Activated T-cell treated with anti-CD3 and anti-CD28 coated beads for 48 hours (primary cell): ENCODE measurements around the gene RAB10.
"Not testable (repeated sequence)": the region's sequence is repeated elsewhere in the genome, so short reads cannot be mapped to it uniquely, and the experiment has no call there.

Experiments used
- DNase-seq: peaks from one replicate; pipeline ENCODE4 v3.0.0-alpha.2; 2020; ENCODE audit warnings: low read depth

RAB10 gene

GRCh38 chr2:26161926-26162325, 128.0 kb downstream of the RAB10 start:
- DNase-seq: no peak

- no peak for DNase-seq
Observed at GRCh38 chr2:26162963-26163362, 129.1 kb downstream of the RAB10 start.

- no peak for DNase-seq
Observed at GRCh38 chr2:26164231-26164630, 130.3 kb downstream of the RAB10 start.

DNA sequence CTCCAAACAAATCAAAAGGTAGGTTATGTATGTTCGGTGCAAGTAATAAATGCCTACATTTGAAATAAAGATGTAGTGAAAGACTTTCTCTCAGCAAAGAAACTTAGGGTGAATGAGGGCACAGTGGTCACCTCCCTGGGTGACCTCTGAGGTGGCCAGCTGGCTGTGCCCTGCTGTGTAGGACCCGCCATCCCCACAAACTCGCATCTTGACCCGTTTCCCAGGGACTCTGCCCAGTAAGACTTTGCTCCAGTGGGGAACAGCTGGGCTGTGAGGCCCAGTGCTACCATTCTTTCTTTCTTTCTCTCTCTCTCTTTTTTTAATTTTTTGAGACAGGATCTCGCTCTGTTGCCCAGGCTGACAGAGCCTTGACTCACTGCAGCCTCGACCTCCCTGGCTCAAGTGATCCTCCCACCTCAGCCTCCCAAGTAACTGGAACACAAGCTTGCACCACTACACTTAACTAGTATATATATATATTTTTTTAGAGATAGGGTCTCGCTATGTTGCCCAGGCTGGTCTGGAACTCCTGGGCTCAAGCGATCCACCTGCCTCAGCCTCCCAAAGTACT, 130.8 kb downstream of the RAB10 start:
- DNase-seq: no peak

- no peak for DNase-seq
Observed at GRCh38 chr2:26165403-26165802, 131.5 kb downstream of the RAB10 start.

DNA sequence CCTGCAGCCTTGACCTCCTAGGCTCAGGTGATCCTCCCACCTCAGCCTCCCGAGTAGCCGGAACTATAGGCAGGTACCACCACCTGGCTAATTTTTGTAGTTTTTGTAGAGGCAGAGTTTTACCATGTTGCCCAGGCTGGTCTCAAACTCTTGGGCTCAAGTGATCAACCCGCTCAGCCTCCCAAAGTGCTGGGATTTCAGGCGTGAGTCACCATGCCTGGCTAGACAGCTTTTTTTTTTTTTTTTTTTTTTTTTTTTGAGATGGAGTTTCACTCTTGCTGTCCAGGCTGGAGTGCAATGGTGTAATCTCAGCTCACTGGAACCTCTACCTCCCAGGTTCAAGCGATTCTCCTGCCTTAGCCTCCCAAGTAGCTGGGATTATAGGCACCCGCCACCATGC, 132.7 kb downstream of the RAB10 start:
- not testable (repeated sequence) for DNase-seq

DNA sequence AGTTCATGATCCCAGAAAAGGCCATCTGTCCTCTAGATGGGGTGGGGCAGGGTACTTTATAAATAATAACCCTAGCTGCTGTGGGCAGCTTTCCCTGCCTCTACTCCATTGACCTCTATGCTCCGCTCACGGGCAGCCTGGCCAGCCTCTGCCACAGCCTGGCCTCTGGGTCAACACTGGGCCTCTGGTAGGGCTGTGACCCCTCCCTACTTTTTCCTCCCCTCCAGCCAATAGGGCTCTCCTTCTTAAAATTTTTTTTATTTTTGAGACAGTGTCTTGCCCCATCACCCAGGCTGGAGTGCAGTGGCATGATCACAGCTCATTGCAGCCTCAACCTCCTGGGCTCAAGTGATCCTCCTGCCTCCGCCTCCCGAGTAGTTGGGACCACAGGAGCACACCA, 134.9 kb downstream of the RAB10 start:
- DNase-seq: no peak

DNA sequence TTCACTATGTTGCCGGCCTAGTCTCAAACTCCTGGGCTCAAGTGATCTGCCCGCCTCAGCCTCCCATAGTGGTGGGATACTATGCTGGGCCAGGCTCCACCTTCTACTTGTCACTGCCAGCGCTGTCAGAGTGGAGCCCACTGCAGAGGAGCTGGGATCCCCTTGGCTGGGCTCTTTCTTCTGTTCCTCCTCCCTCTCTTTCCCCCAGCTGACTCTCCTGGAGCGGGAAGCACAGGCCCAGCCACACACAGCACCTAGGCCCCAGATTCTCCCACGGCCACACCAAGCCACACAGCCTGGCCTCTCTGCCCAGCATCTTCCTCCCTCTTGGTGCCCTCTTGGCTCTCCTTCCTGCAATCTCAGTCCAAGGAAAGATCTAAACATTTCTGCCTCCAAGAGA, 135.3 kb downstream of the RAB10 start:
- no peak for DNase-seq

DNA sequence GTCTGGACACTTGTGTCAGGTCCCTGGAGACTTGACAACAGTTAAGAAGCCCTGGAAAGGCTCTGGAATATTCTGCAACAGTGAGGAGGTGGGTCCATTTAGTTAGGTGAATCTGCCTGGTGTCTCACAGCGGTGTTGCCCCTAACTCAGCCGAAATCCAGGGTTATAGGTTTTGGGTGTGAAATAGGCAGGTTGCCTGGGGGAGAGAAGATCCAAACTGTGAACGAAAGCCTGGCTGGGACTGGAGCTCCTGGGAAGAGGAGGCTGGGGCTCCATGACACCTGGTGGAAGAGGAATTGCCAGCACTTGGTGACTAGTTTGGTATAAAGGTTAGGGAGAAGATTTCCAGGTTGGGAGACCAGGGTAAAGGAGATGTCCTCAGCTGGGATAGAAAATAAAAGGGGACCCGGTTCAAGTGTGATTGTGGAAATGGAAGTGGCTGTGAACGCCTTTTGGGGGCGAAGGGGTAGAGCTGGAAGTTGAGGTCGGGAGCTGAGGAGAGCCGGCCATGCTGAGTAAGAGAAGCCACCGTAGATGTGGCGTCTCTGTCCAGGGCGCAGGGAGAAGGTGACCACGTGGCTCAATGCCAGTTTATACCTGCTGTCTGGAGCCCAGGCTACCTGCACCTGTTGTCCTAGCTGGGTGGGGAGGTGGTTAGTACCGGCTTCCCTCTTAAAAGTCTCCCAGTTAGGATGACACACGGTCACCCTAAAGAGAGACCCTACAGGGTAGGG, 136.0 kb downstream of the RAB10 start:
- DNase-seq: no peak

DNA sequence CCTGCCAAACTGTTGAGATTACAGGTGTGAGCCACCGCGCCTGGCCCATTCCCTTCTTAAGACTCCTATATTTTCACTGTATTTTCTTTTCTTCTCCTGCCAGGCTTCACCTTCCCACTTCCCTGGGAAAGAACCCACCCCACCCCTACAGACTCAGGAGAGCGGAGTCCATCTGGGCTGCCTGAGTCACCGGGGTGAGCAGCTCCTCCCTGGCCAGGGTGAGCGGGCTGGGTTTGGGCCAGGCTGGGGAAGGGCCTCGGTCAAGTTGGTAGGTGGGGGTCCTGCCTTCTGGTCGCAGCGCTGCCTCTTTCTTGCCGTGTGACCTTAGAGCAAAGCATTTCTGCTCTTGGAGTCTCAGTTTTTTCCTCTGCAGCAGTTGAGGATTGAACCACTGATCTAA, 136.9 kb downstream of the RAB10 start:
- DNase-seq: no peak

DNA sequence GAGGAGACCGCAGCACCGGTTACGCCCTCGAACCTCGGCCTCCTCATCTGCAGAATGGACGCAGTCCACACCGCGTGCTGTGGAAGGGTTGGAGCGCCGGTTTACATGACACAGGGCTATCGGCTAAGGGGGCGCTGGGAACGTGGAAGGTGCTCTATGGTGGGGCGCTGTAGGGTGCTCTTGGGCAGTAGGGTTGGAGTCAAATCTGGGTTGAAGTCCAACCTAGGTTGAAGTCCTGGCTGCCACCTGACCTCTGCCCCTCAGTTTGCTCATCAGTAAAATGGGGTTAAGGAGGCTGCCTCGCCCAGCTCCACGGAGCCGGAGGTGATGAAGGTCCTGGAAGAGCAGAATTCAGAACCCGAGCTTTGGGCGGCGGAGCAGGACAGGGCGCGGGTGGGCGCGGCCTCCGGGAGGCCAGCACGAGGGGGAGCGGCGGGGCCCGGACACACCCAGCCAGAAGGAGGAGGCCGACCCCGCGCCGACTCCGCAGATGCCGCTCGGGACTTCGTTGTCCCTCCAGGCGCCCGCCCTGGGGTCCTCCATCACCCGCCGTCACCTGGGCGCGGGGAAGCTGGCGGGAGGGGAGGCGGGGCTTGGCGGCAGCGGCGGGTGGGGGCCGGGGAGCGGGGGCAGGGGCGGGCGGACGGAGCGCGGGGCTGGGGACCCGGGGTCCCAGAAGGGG, 138.4 kb downstream of the RAB10 start:
- no peak for DNase-seq

GRCh38 chr2:26172871-26173775, 139.2 kb downstream of the RAB10 start, which contains the start of gene GAREM2:
TSS of gene GAREM2 (plus strand) at chr2:26173088. CDS start at chr2:26173221, 133 bp downstream.
- no peak for DNase-seq

DNA sequence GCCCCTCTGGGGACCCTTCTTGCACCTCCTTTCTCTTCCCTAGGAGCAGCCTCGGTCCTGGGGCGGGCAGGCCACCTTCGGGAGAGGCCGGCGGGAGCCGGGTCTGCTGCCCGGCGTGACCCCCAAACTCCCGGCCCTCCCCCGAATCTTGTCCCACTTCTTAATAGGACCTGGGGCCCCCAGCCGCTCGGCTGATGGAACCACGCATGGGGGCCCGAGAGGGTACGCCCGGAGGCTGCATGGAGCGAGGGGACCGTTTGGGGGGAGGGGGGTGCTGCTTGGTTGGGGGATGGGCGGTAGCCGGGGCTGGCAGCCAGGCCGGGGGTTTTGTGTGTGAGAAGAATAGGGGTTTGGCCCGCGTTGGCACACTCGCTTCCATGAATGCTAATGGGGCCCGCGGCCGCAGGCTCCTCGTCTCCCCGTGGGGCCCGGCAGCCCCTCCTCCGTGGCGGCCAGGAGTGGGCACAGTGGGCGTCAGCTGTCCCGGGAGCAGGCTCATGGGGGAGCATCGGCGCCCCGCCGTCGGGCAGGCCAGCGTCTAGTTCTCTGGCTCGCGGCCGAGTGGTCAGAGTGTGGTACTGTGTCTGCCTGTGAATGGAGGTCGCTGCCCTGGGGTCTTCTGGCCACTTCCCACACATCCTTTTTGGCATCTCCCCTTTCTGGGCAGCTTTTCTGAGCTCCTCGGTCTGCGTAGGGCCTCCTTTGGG, 140.0 kb downstream of the RAB10 start:
- DNase-seq: no peak

- no peak for DNase-seq
Observed at GRCh38 chr2:26174691-26175465, 141.0 kb downstream of the RAB10 start.

GRCh38 chr2:26175466-26176278, 141.8 kb downstream of the RAB10 start:
- DNase-seq: no peak

DNA sequence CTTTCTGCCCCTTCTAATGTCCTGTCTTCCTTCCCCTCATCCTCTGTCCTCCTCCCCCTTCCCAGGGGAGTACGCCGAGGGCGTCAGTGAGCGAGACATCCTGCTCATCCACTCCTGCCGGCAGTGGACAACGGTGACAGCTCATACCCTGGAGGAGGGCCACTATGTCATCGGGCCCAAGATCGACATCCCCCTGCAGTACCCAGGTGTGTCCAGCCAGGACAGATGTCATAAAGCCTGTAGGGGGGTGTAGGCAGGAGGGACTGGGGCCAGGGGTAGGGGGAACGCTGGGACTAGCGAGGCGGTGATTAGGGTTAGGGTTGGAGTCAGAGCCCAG, 142.4 kb downstream of the RAB10 start:
- no peak for DNase-seq

GRCh38 chr2:26177122-26177521, 143.2 kb downstream of the RAB10 start:
- DNase-seq: no peak

DNA sequence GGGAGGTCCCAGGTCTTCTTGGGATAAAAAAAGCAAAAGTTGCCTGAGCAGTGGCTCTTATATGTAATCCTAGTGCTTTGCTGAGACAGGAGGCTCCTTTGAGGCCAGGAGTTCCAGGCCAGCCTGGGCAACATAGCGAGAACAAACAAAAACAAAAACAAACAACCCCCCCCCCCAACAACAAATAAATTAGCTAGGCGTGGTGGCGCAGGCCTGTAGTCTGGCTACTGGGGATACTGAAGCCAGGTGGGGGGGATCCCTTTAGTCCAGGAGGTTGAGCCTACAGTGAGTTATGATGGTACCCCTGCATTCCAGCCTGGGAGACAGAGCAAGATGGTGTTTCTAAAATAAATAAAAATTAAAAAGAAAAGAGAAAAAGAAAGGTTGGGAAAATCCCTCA, 144.4 kb downstream of the RAB10 start:
- DNase-seq: no peak

DNA sequence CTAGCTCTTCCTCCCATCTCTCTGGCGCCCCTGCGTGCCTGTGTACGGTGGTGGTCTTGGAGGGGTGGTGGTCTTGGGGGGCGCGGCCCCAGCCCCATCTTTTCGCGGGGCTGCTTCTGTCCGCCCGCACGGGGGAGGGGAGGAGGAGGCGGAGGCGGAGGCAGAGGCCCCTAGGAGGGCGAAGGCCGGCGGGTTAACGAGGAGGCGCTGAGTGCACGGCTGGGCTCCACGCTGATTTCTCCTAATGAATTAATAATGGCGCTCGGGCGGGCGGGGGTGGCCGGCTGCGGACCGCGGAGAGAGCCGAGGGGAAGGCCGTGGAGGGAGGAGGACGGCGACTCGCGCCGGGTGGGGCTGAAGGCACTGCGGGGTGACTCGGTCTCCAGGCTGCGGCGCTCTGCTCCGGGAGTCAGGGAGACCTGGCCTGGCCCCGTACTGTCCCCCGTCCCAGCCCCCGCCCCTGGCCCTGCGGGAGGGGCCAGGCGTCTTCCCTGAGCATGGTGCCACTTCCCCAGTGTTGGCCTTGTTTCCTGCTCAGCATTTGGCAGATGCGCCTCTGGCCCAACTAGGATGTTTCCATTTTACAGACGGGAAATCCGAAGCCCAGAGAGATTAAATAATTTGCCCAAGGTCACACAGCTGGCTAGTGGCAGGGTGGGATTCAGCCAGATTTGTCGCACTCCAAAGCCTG, 145.0 kb downstream of the RAB10 start:
- no peak for DNase-seq
